ENCODE data around the gene PVALEF.

Gene PVALEF

GRCh38 chr17:81157848-81158687 is 7.2 kb upstream of the PVALEF start:
- Histone ChIP-seq H3K4me3 (replicated peaks; ENCODE audit: low read depth, low read length) (no peak overlapping the region), H3K36me3 (ENCODE audit: control insufficient read depth, insufficient read depth, low read length) (no peaks in the 10 kb centered on the region), H3K27me3 (replicated peaks; ENCODE audit: control insufficient read depth, insufficient read depth, low read length) (peaks cover 1% of the 10 kb centered on the region; the same call in 1 of the 2 replicates)
- no peak for DNase-seq (ENCODE audit: extremely low read depth, insufficient read length)
- TF ChIP-seq CTCF (IDR thresholded peaks at IDR 0.05; ENCODE audit: insufficient read depth, low read length, poor library complexity, severe bottlenecking): no peak

GRCh38 chr17:81158688-81159590 is 6.4 kb upstream of the PVALEF start:
- H3K36me3 ChIP-seq (ENCODE audit: control insufficient read depth, insufficient read depth, low read length): no peaks in the 10 kb centered on the region
- TF ChIP-seq CTCF (IDR thresholded peaks at IDR 0.05; ENCODE audit: insufficient read depth, low read length, poor library complexity, severe bottlenecking): no peak
- DNase-seq (ENCODE audit: extremely low read depth, insufficient read length): no peak
- H3K4me3 ChIP-seq (replicated peaks; ENCODE audit: low read depth, low read length): no peak overlapping the region
- H3K27me3 ChIP-seq (replicated peaks; ENCODE audit: control insufficient read depth, insufficient read depth, low read length): peaks cover 1% of the 10 kb centered on the region; the same call in 1 of the 2 replicates

GRCh38 chr17:81159611-81160265 is 5.6 kb upstream of the PVALEF start:
- no peak overlapping the region for H3K4me3 ChIP-seq (replicated peaks; ENCODE audit: low read depth, low read length)
- DNase-seq (ENCODE audit: extremely low read depth, insufficient read length): no peak
- H3K36me3 ChIP-seq (ENCODE audit: control insufficient read depth, insufficient read depth, low read length): no peaks in the 10 kb centered on the region
- TF ChIP-seq CTCF (IDR thresholded peaks at IDR 0.05; ENCODE audit: insufficient read depth, low read length, poor library complexity, severe bottlenecking): no peak
- H3K27me3 ChIP-seq (replicated peaks; ENCODE audit: control insufficient read depth, insufficient read depth, low read length): peaks cover 1% of the 10 kb centered on the region; the same call in 1 of the 2 replicates

GRCh38 chr17:81160306-81160705 is 5.0 kb upstream of the PVALEF start:
- Histone ChIP-seq H3K4me3 (replicated peaks; ENCODE audit: low read depth, low read length) (no peak overlapping the region), H3K36me3 (ENCODE audit: control insufficient read depth, insufficient read depth, low read length) (no peaks in the 10 kb centered on the region), H3K27me3 (replicated peaks; ENCODE audit: control insufficient read depth, insufficient read depth, low read length) (peaks cover 1% of the 10 kb centered on the region; the same call in 1 of the 2 replicates)
- no peak for DNase-seq (ENCODE audit: extremely low read depth, insufficient read length)
- TF ChIP-seq CTCF (IDR thresholded peaks at IDR 0.05; ENCODE audit: insufficient read depth, low read length, poor library complexity, severe bottlenecking): no peak

- no peak overlapping the region for H3K4me3 ChIP-seq (replicated peaks; ENCODE audit: low read depth, low read length)
These were observed 4.4 kb upstream of the PVALEF start for GRCh38 chr17:81160747-81161453.

More at GRCh38 chr17:81160747-81161453, 4.4 kb upstream of the PVALEF start:
- no peak for TF ChIP-seq CTCF (IDR thresholded peaks at IDR 0.05; ENCODE audit: insufficient read depth, low read length, poor library complexity, severe bottlenecking)
- no peak for DNase-seq (ENCODE audit: extremely low read depth, insufficient read length)
- Histone ChIP-seq H3K27me3 (replicated peaks; ENCODE audit: control insufficient read depth, insufficient read depth, low read length) (peaks cover 1% of the 10 kb centered on the region; the same call in 1 of the 2 replicates), H3K36me3 (ENCODE audit: control insufficient read depth, insufficient read depth, low read length) (no peaks in the 10 kb centered on the region)

Data from GM06990 (cell line).